ENCODE results near the gene CADM3. TPM values are rescaled to one million over a fixed set of nuclear protein-coding genes. Genes with fewer than 3 reads are reported as not detected.
A peak's percentile ranks its signal among the peaks of the same experiment; 100 is the strongest.

CADM3 gene
- total and polyA plus RNA-seq, 12 donors, result 0.81 to 4.3 (median 2.2) TPM

DNA sequence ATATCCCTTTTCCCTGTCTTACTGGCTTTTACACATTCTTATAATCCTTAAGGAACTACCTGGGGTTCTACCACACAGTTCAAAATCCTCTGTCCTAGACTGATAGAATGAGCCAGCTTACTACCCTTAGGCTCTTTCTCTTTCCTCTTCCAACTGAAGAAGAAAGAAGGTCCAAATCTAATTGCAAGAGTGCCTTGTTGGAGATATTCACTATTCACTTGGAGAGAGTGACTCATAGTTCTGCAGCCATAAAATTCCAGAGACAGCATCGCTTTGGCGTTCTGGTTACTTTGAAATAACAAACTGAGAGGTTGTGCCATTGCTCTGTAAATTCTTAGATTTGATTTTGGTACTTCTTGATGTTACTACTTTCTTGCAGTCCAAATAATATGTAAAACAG, 4.2 kb downstream of the CADM3 start:
- WGBS, 2 donors, result 73 to 76% methylated on average over 2 of the region's 2 CpGs
- peaks cover 0 to 15% (median 7%) of the 10 kb centered on the region in 9 donors for H3K4me1 ChIP-seq
- ATAC-seq (no peak), DNase-seq (no peak)
- no peaks in the 10 kb centered on the region for H3K36me3 ChIP-seq
- TF ChIP-seq CTCF (IDR thresholded peaks at IDR 0.05), result no peak
- H3K4me3 ChIP-seq, result no peak overlapping the region
- intact Hi-C loops (cut with DNase I), result no loop called here
- H3K9me3 ChIP-seq, result no peaks in the 10 kb centered on the region
- peaks cover 13 to 60% (median 39%) of the 10 kb centered on the region in 7 donors for H3K27me3 ChIP-seq
- H3K27ac ChIP-seq, result no peak overlapping the region

GRCh38 chr1:159177272-159177907, 6.0 kb downstream of the CADM3 start:
- Histone ChIP-seq H3K36me3 (no peaks in the 10 kb centered on the region), H3K27me3 (peaks cover 0 to 56% (median 31%) of the 10 kb centered on the region in 7 donors), H3K4me1 (peaks cover 0 to 5% (median 0%) of the 10 kb centered on the region in 9 donors), H3K9me3 (no peaks in the 10 kb centered on the region), H3K27ac (no peak overlapping the region), H3K4me3 (no peak overlapping the region)
- 6 to 15% methylated on average over 3 of the region's 3 CpGs for WGBS, 2 donors
- intact Hi-C loops (cut with DNase I), result no loop called here
- peak in 1 of 2 donors; percentile 54 for DNase-seq
- ATAC-seq, result peak in 7 of 8 donors; percentile 54 to 75 (median 61)
- TF ChIP-seq CTCF (IDR thresholded peaks at IDR 0.05), result no peak

DNA sequence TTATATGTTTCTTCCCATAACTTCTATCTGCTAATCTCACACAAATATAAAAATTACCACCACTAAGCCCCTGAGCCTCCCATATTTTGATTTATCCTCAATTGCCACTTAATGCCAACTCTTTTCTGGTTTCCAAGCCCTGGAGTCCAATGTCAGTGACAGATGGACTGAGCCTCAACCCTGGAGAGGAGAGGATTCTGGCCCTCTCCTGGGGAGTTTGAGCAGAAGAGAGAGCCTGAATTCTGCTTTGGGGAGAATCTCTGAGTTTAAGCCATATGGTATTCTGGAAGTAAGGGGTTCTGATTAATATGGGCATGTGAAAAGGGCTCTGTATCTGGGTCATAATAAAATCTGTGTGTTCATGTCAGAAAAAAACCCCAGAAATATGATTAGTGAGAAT, 8.5 kb downstream of the CADM3 start:
- no peak for DNase-seq
- no peaks in the 10 kb centered on the region for H3K9me3 ChIP-seq
- no peak for TF ChIP-seq CTCF (IDR thresholded peaks at IDR 0.05)

GRCh38 chr1:159180516-159180915, 9.1 kb downstream of the CADM3 start:
- WGBS, 2 donors, result 95 to 98% methylated on average over 2 of the region's 2 CpGs
- ATAC-seq (no peak), DNase-seq (no peak)
- no peak for TF ChIP-seq CTCF (IDR thresholded peaks at IDR 0.05)
- H3K4me3 ChIP-seq, result no peak overlapping the region
- no peak overlapping the region for H3K27ac ChIP-seq
- peaks cover 0 to 57% (median 14%) of the 10 kb centered on the region in 7 donors for H3K27me3 ChIP-seq
- intact Hi-C loops (cut with DNase I), result no loop called here
- H3K9me3 ChIP-seq, result no peaks in the 10 kb centered on the region
- H3K4me1 ChIP-seq, result no peaks in the 10 kb centered on the region
- H3K36me3 ChIP-seq, result no peaks in the 10 kb centered on the region

More for the DNA sequence above, 8.5 kb downstream of the CADM3 start:
- no peak overlapping the region for H3K27ac ChIP-seq
- intact Hi-C loops (cut with DNase I), result no loop called here
- no peak for ATAC-seq
- H3K4me3 ChIP-seq, result no peak overlapping the region
- no peaks in the 10 kb centered on the region for H3K4me1 ChIP-seq
- no peaks in the 10 kb centered on the region for H3K36me3 ChIP-seq
- peaks cover 0 to 55% (median 14%) of the 10 kb centered on the region in 7 donors for H3K27me3 ChIP-seq

Measured in heart right ventricle (tissue), 16 donors.